Kidney (tissue), 14 donors: ENCODE measurements around the gene TOMM34. TPM values are rescaled to one million over a fixed set of nuclear protein-coding genes. Genes with fewer than 3 reads are reported as not detected.
A peak's percentile ranks its signal among the peaks of the same experiment; 100 is the strongest.

Experiments used
- DNase-seq, 5 donors: peaks; one replicate each; pipeline ENCODE4 v3.0.0-alpha.2; 2013 to 2020
- FAIRE-seq: peaks from 2 replicates; lab custom pipeline; 2012; peaks lifted over from hg19 to GRCh38; lab: Jason Lieb, UNC
- H3K27ac ChIP-seq, 2 donors: one replicate each; pipeline ENCODE4 v1.7.0; 2013; ENCODE audit warnings: low read depth in 2 of 2, low read length in 2 of 2, inconsistent platforms in 1 of 2
- H3K27me3 ChIP-seq: one replicate; pipeline ENCODE4 v1.7.1; 2013; ENCODE audit warnings: low read length, inconsistent platforms; ENCODE audit not compliant: control insufficient read depth, insufficient read depth
- H3K36me3 ChIP-seq, 3 donors: one replicate each; pipeline versions ENCODE4 v1.7.0 to v1.7.1; 2013; ENCODE audit warnings: low read length in 3 of 3, control low read depth in 1 of 3, inconsistent platforms in 1 of 3; ENCODE audit not compliant: insufficient read depth in 3 of 3, control insufficient read depth in 2 of 3
- H3K4me1 ChIP-seq, 3 donors: one replicate each; pipeline versions ENCODE4 v1.7.0 to v1.7.1; 2013; ENCODE audit warnings: low read length in 3 of 3, inconsistent platforms in 1 of 3, low read depth in 1 of 3; ENCODE audit not compliant: control insufficient read depth in 2 of 3, insufficient read depth in 2 of 3
- H3K4me3 ChIP-seq, 3 donors: one replicate each; pipeline versions ENCODE4 v1.7.0 to v1.8.1; 2013; ENCODE audit warnings: low read length in 3 of 3, control low read depth in 1 of 3, inconsistent platforms in 1 of 3
- H3K9ac ChIP-seq, 3 donors: one replicate each; pipeline versions ENCODE4 v1.7.0 to v1.7.1; 2013; ENCODE audit warnings: low read length in 3 of 3, control low read depth in 1 of 3, inconsistent platforms in 1 of 3
- H3K9me3 ChIP-seq, 3 donors: one replicate each; pipeline versions ENCODE4 v1.7.0 to v1.7.1; 2013; ENCODE audit warnings: low read length in 3 of 3, control low read depth in 1 of 3, inconsistent platforms in 1 of 3; ENCODE audit not compliant: control insufficient read depth in 2 of 3, insufficient read depth in 1 of 3
- intact Hi-C: fragments of 100-400 bp; cut with DNase I; formaldehyde crosslinking; loops from one replicate; pipeline ENCODE4 v1.11.1; 2022
- polyA plus RNA-seq: library from polyadenylated mRNA; stranded (reverse); fragments of 350-450 nt; fragmentation: Illumina TruSeq; extraction: RNeasy Lipid Tissue Mini Kit (QIAGEN cat#74804); gene quantifications from one replicate; pipeline ENCODE4 v1.2.3, GENCODE V29; 2014; ENCODE audit warnings: low read depth, low replicate concordance; ENCODE audit not compliant: insufficient read depth
- total RNA-seq: library from RNA; stranded (reverse); fragmentation: NEBNext Ultra II Directional; extraction: Animal tissue kit (Norgen Biotek cat#: 25700); gene quantifications from one replicate; pipeline ENCODE4 v1.2.1, GENCODE V29; 2021
- TF ChIP-seq, protein P1 (sequence below): IDR thresholded peaks from 3 replicates; pipeline ENCODE4 v1.5.1; 2012; ENCODE audit warnings: mild to moderate bottlenecking, moderate library complexity, borderline replicate concordance; ENCODE audit not compliant: insufficient read depth; ENCODE audit errors: extremely low read depth
- donor health status: control.
- donor health status: control.
- donor health status: control.
- donor health status: control.
- donor health status: control.
- donor health status: DM: yes; HTN: yes; CAD: no.
- donor health status: Normal renal cell carcinoma (clear cell type).

The TOMM34 gene
- total and polyA plus RNA-seq, 2 donors from 2014 or later, result 18.8 to 39.6 TPM

- DNase-seq, result no peak
- intact Hi-C loops, result no loop called here
- Histone ChIP-seq H3K9ac (no peak overlapping the region), H3K36me3 (peaks cover 0 to 4% (median 0%) of the 10 kb centered on the region in 3 donors), H3K9me3 (no peaks in the 10 kb centered on the region), H3K4me1 (no peaks in the 10 kb centered on the region), H3K27me3 (no peaks in the 10 kb centered on the region), H3K4me3 (no peak overlapping the region), H3K27ac (no peak overlapping the region)
- TF ChIP-seq, protein P1, sequence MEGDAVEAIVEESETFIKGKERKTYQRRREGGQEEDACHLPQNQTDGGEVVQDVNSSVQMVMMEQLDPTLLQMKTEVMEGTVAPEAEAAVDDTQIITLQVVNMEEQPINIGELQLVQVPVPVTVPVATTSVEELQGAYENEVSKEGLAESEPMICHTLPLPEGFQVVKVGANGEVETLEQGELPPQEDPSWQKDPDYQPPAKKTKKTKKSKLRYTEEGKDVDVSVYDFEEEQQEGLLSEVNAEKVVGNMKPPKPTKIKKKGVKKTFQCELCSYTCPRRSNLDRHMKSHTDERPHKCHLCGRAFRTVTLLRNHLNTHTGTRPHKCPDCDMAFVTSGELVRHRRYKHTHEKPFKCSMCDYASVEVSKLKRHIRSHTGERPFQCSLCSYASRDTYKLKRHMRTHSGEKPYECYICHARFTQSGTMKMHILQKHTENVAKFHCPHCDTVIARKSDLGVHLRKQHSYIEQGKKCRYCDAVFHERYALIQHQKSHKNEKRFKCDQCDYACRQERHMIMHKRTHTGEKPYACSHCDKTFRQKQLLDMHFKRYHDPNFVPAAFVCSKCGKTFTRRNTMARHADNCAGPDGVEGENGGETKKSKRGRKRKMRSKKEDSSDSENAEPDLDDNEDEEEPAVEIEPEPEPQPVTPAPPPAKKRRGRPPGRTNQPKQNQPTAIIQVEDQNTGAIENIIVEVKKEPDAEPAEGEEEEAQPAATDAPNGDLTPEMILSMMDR, result no peak
- FAIRE-seq, result no peak
Measured at GRCh38 chr20:44981736-44982406, 21.7 kb upstream of the TOMM34 start.

- intact Hi-C loops, result no loop called here
- TF ChIP-seq, protein P1, result no peak
- Histone ChIP-seq H3K4me3 (no peak overlapping the region), H3K9ac (no peak overlapping the region), H3K9me3 (no peaks in the 10 kb centered on the region), H3K27ac (peak overlapping the region in 1 of 2 donors; percentile 57), H3K27me3 (no peaks in the 10 kb centered on the region), H3K4me1 (no peaks in the 10 kb centered on the region), H3K36me3 (peaks cover 0 to 9% (median 4%) of the 10 kb centered on the region in 3 donors)
- DNase-seq (no peak), FAIRE-seq (no peak)
Measured at GRCh38 chr20:44979090-44979621, 19.0 kb upstream of the TOMM34 start.

GRCh38 chr20:44976698-44977097 is 16.5 kb upstream of the TOMM34 start:
- H3K4me3 ChIP-seq, result no peak overlapping the region
- no peak overlapping the region for H3K27ac ChIP-seq
- DNase-seq (no peak), FAIRE-seq (no peak)
- intact Hi-C loops, result no loop called here
- TF ChIP-seq, protein P1, result no peak
- no peaks in the 10 kb centered on the region for H3K9me3 ChIP-seq
- no peak overlapping the region for H3K9ac ChIP-seq
- peaks cover 2 to 12% (median 10%) of the 10 kb centered on the region in 3 donors for H3K36me3 ChIP-seq
- H3K4me1 ChIP-seq, result no peaks in the 10 kb centered on the region
- no peaks in the 10 kb centered on the region for H3K27me3 ChIP-seq
